GM21717 (cell line): ENCODE data around the gene OR7G2.
"Not testable (repeated sequence)": the region's sequence is repeated elsewhere in the genome, so short reads cannot be mapped to it uniquely, and the experiment has no call there.

ENCODE experiments used
- ATAC-seq: cut with Tn5 transposase; IDR thresholded peaks from one replicate; pipeline ENCODE4 v1.9.1; 2021; ENCODE audit warnings: mild to moderate bottlenecking, moderate library complexity; ENCODE audit not compliant: unreplicated experiment

Gene OR7G2

GRCh38 chr19:9075064-9075949 is 32.0 kb downstream of the OR7G2 start:
- ATAC-seq = no peak

- no peak for ATAC-seq
Measured at GRCh38 chr19:9073806-9074205, 33.5 kb downstream of the OR7G2 start.

GRCh38 chr19:9071720-9072119 is 35.6 kb downstream of the OR7G2 start:
- ATAC-seq = not testable (repeated sequence)

GRCh38 chr19:9070066-9070465 is 37.2 kb downstream of the OR7G2 start:
- no peak for ATAC-seq

GRCh38 chr19:9065457-9066014 is 41.7 kb downstream of the OR7G2 start:
- ATAC-seq = no peak

GRCh38 chr19:9061879-9062278 is 45.4 kb downstream of the OR7G2 start:
- no peak for ATAC-seq

- ATAC-seq = no peak
Measured at GRCh38 chr19:9060564-9061340, 46.5 kb downstream of the OR7G2 start.

- ATAC-seq = no peak
Measured at GRCh38 chr19:9058905-9059667, 48.2 kb downstream of the OR7G2 start.

- no peak for ATAC-seq
Measured at GRCh38 chr19:9057505-9058258, 49.6 kb downstream of the OR7G2 start.

- ATAC-seq = not testable (repeated sequence)
Measured at GRCh38 chr19:9056131-9056530, 51.1 kb downstream of the OR7G2 start.

GRCh38 chr19:9054765-9055164 is 52.5 kb downstream of the OR7G2 start:
- ATAC-seq = no peak

GRCh38 chr19:9054207-9054606 is 53.1 kb downstream of the OR7G2 start:
- no peak for ATAC-seq

- ATAC-seq = not testable (repeated sequence)
Measured at GRCh38 chr19:9053674-9054073, 53.6 kb downstream of the OR7G2 start.

- no peak for ATAC-seq
Measured at GRCh38 chr19:9052894-9053293, 54.4 kb downstream of the OR7G2 start.
